Keratinocyte (primary cell): ENCODE data around the gene PLPP4. TPM values are rescaled to one million over a fixed set of nuclear protein-coding genes. Genes with fewer than 3 reads are reported as not detected.

Experiments used
- DNase-seq: peaks from one replicate; pipeline ENCODE4 v3.0.0-alpha.2; 2011; ENCODE audit warnings: low read depth, missing footprints, low spot score
- FAIRE-seq: peaks from 2 replicates; lab custom pipeline; 2011; peaks lifted over from hg19 to GRCh38; lab: Jason Lieb, UNC
- H2AFZ ChIP-seq: 2 replicates; pipeline ENCODE4 v1.6.0; 2012; ENCODE audit warnings: low read length, control low read depth, inconsistent platforms; ENCODE audit not compliant: control insufficient read depth
- H3K27ac ChIP-seq: 2 replicates; pipeline ENCODE4 v1.5.1; 2011; ENCODE audit warnings: low read length; ENCODE audit not compliant: control insufficient read depth, insufficient read depth
- H3K27me3 ChIP-seq: 3 replicates; pipeline ENCODE4 v1.6.0; 2011; ENCODE audit warnings: low read length; ENCODE audit not compliant: control insufficient read depth, insufficient read depth; ENCODE audit errors: extremely low read depth
- H3K36me3 ChIP-seq, 2 experiments: 2 replicates in 1 of 2; 3 replicates in 1 of 2; pipeline ENCODE4 v1.5.1; 2011; ENCODE audit warnings: low read length in 2 of 2, mild to moderate bottlenecking in 1 of 2; ENCODE audit not compliant: control insufficient read depth in 2 of 2, insufficient read depth in 2 of 2; ENCODE audit errors: extremely low read depth in 1 of 2
- H3K4me1 ChIP-seq: 3 replicates; pipeline ENCODE4 v1.5.1; 2011; ENCODE audit warnings: low read length; ENCODE audit not compliant: control insufficient read depth, insufficient read depth; ENCODE audit errors: extremely low read depth
- H3K4me2 ChIP-seq: 3 replicates; pipeline ENCODE4 v1.6.0; 2011; ENCODE audit warnings: low read depth, low read length; ENCODE audit not compliant: control insufficient read depth, insufficient read depth; ENCODE audit errors: extremely low read depth
- H3K4me3 ChIP-seq, 3 experiments: fragments of 200-600 bp in 1 of 3; sonication (generic) in 1 of 3; 2 replicates in 2 of 3; 3 replicates in 1 of 3; pipeline ENCODE4 v1.5.1; 2011 to 2016; ENCODE audit warnings: low read length in 3 of 3, mild to moderate bottlenecking in 3 of 3, control low read depth in 2 of 3, inconsistent platforms in 1 of 3, low read depth in 1 of 3, mixed read lengths in 1 of 3, mixed run types in 1 of 3, moderate library complexity in 1 of 3; ENCODE audit not compliant: control insufficient read depth in 2 of 3, insufficient read depth in 2 of 3; ENCODE audit errors: extremely low read depth in 1 of 3
- H3K79me2 ChIP-seq: 2 replicates; pipeline ENCODE4 v1.6.0; 2012; ENCODE audit warnings: low read length; ENCODE audit not compliant: control insufficient read depth, insufficient read depth
- H3K9ac ChIP-seq: 3 replicates; pipeline ENCODE4 v1.6.0; 2011; ENCODE audit warnings: low read length; ENCODE audit not compliant: control insufficient read depth, insufficient read depth; ENCODE audit errors: extremely low read depth
- H3K9me1 ChIP-seq: 3 replicates; pipeline ENCODE4 v1.6.0; 2011; ENCODE audit warnings: low read length; ENCODE audit not compliant: control insufficient read depth, insufficient read depth; ENCODE audit errors: extremely low read depth
- H3K9me3 ChIP-seq: 2 replicates; pipeline ENCODE4 v1.5.1; 2012; ENCODE audit warnings: low read depth, low read length; ENCODE audit not compliant: control insufficient read depth
- H4K20me1 ChIP-seq: 3 replicates; pipeline ENCODE4 v1.6.0; 2011; ENCODE audit warnings: low read length; ENCODE audit not compliant: control insufficient read depth, insufficient read depth; ENCODE audit errors: extremely low read depth
- CTCF ChIP-seq, 3 experiments: IDR thresholded peaks in 1 of 3; conservative IDR thresholded peaks in 1 of 3; optimal IDR thresholded peaks in 1 of 3; 2 replicates in 2 of 3; 3 replicates in 1 of 3; pipeline versions ENCODE3 to v1.5.1; 2011; ENCODE audit warnings: low read length in 3 of 3, mild to moderate bottlenecking in 3 of 3, moderate library complexity in 2 of 3, control low read depth in 1 of 3, inconsistent platforms in 1 of 3; ENCODE audit not compliant: insufficient read depth in 2 of 3; ENCODE audit errors: extremely low read depth in 1 of 3
- EZH2 ChIP-seq: IDR thresholded peaks from one replicate; pipeline ENCODE4 v1.6.1; 2012; ENCODE audit warnings: inconsistent platforms, mild to moderate bottlenecking, low read length, moderate library complexity
- dilution Hi-C: fragments of 300-500 bp; cut with MboI; formaldehyde crosslinking; loops from one replicate; pipeline ENCODE4 v1.7.0; 2020; ENCODE audit warnings: low sequenced_read_pairs; ENCODE audit not compliant: extremely low pct_ligation_motif_present
- polyA plus RNA-seq, 5 experiments: library from polyadenylated mRNA; depleted of rRNA in 3 of 5; stranded (reverse) in 3 of 5; stranded (forward) in 1 of 5; unstranded in 1 of 5; fragments of >200 nt; gene quantifications; 1 replicate in 1 of 5; 2 replicates in 3 of 5; 3 replicates in 1 of 5; pipeline versions ENCODE4 v1.2.1 to v1.2.3, GENCODE V29; 2011 to 2012; ENCODE audit warnings: missing spikeins in 2 of 5, low read depth in 1 of 5, low replicate concordance in 1 of 5

Gene PLPP4
- polyA plus RNA-seq, 1 donor (not counting 4 experiments of a cell fraction or from before 2014, with no cell fraction given): 0.76 TPM

GRCh38 chr10:120514959-120515358, 57.9 kb downstream of the PLPP4 start:
- dilution Hi-C loops: no loop called here
- FAIRE-seq: no peak
- no peak for DNase-seq
- no peak overlapping the region for H3K9ac ChIP-seq
- no peak overlapping the region for H3K27ac ChIP-seq
- H3K4me3 ChIP-seq: no peak overlapping the region
- H3K27me3 ChIP-seq: peaks cover 3% of the 10 kb centered on the region
- no peaks in the 10 kb centered on the region for H3K79me2 ChIP-seq
- TF ChIP-seq EZH2 (no peak), CTCF (optimal IDR thresholded peaks at IDR 0.05 in 1 of 3, IDR thresholded peaks at IDR 0.05 in 1 of 3, conservative IDR thresholded peaks at IDR 0.05 in 1 of 3; ENCODE audit: extremely low read depth in 1 of 3, insufficient read depth in 2 of 3, low read length in 3 of 3) (no peak)
- H2AFZ ChIP-seq: no peak overlapping the region
- peaks cover 17% of the 10 kb centered on the region for H3K4me1 ChIP-seq
- no peak overlapping the region for H3K4me2 ChIP-seq
- no peaks in the 10 kb centered on the region for H4K20me1 ChIP-seq
- H3K36me3 ChIP-seq: no peaks in the 10 kb centered on the region
- H3K9me3 ChIP-seq: no peaks in the 10 kb centered on the region
- peaks cover 3% of the 10 kb centered on the region for H3K9me1 ChIP-seq

- H3K9me1 ChIP-seq: peaks cover 3% of the 10 kb centered on the region
- H3K9me3 ChIP-seq: no peaks in the 10 kb centered on the region
- DNase-seq (no peak), FAIRE-seq (no peak)
- H3K27me3 ChIP-seq: peaks cover 3% of the 10 kb centered on the region
- H3K9ac ChIP-seq: no peak overlapping the region
- no peaks in the 10 kb centered on the region for H4K20me1 ChIP-seq
- H3K36me3 ChIP-seq: no peaks in the 10 kb centered on the region
- dilution Hi-C loops: no loop called here
- no peak overlapping the region for H3K4me3 ChIP-seq
- no peak overlapping the region for H2AFZ ChIP-seq
- H3K27ac ChIP-seq: no peak overlapping the region
- no peak overlapping the region for H3K4me2 ChIP-seq
- no peaks in the 10 kb centered on the region for H3K79me2 ChIP-seq
- TF ChIP-seq CTCF (optimal IDR thresholded peaks at IDR 0.05 in 1 of 3, IDR thresholded peaks at IDR 0.05 in 1 of 3, conservative IDR thresholded peaks at IDR 0.05 in 1 of 3; ENCODE audit: extremely low read depth in 1 of 3, insufficient read depth in 2 of 3, low read length in 3 of 3) (no peak), EZH2 (no peak)
- H3K4me1 ChIP-seq: peaks cover 9% of the 10 kb centered on the region
Observed at GRCh38 chr10:120515741-120516140, 58.7 kb downstream of the PLPP4 start.
